Frontal cortex (tissue), 4 donors: ENCODE results near the gene EDIL3. TPM values are rescaled to one million over a fixed set of nuclear protein-coding genes. Genes with fewer than 3 reads are reported as not detected.

Experiments
- DNase-seq, 2 donors: peaks; one replicate each; pipeline ENCODE4 v3.0.0; 2012; ENCODE audit warnings: low spot score in 2 of 2
- FAIRE-seq: peaks from 2 replicates; lab custom pipeline; 2012; peaks lifted over from hg19 to GRCh38; lab: Jason Lieb, UNC
- total RNA-seq: library from RNA; depleted of rRNA; stranded (reverse); fragments of >200 nt; gene quantifications from one replicate; pipeline ENCODE4 v1.2.3, GENCODE V29; 2014
- donor health status: control.
- donor health status: control.
- donor health status: control.

Gene EDIL3
- total RNA-seq, 1 donor from 2014 or later = 59.1 TPM

DNA sequence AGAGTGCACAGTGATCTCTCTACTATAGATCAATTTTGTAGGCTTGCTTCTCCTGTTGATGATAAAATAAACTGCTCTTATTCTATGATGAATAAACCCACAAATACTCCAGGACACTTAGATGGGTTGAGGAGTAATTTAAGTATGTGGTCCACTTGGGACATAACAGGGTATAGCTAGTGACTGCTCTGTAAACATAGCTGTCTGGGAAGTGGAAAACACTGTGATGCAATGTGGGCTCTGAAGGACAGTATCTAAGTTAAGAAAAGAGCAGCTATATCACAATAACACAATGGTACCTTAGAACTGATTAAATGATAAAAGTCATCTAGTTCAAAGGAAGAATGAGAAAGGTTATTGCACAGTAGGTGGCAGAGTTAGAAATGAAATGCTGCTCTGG is 369.7 kb downstream of the EDIL3 start:
- no peak for FAIRE-seq
- no peak for DNase-seq

DNA sequence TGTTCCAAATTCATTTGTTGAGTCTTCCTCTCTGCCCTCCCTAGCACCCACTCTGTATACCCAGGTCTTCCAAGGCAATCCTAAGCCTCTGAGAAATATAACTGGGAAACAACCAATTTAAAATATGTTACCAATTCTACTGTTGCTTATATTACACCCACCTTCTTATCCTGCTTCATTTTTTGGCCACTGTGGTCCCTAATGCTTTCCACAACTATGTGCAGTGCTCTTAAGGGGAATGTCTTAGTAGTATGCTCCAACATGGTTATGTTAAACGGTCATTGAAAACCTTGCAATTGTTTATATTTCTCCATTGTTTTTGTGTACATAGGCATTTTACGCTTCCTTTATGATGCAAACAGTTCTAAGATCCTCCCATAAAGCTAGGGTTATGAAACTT is 390.9 kb downstream of the EDIL3 start:
- DNase-seq (no peak), FAIRE-seq (no peak)

DNA sequence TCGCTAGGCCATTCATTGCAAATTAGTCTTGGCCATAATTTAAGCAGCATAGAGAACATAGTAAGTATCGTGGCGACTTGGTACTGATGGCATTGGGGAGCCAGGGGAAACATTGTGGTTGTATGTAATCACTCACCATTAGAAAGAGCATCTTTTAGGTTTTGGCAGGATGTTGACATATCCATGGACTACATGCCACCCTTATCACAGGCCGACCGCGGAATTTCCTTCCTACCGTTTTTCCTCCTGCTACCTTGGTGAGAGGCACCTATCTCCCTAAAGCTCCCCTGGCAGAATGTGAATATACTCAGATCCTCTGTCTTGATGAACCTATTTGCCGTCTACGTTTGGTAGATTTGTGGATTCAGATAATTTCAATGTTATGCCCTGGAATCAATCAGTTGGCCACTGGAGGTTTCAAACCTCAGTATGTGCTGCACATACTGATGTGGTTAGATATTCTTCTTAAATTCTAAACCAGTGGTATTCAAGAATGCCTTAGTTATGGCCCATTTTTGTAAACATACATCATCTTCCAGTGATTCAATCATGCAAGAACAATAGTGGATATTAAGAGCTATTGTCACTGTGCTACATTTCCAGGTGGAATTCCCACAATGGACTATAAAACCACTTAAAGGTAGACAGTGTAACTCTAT is 393.0 kb downstream of the EDIL3 start:
- FAIRE-seq = no peak
- DNase-seq = no peak

DNA sequence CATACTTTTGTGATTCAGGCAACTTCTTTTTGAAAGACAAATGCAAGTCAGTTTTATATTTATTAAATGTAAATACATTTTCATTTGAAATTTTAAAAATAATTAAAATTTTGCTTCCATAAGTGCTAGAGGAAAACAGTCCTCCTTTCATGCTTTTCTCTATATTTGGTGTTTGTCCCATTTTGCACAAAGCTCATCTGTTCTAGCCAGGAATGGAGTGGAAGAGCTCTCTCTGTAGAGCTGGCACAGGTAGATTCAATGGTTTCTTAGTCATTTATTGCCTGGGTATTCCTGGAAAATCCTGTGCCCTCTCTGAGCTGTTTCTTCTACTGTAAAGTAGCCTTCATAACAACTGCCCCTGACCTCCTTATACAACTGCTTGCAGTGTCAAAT is 396.4 kb downstream of the EDIL3 start:
- FAIRE-seq (no peak), DNase-seq (no peak)

DNA sequence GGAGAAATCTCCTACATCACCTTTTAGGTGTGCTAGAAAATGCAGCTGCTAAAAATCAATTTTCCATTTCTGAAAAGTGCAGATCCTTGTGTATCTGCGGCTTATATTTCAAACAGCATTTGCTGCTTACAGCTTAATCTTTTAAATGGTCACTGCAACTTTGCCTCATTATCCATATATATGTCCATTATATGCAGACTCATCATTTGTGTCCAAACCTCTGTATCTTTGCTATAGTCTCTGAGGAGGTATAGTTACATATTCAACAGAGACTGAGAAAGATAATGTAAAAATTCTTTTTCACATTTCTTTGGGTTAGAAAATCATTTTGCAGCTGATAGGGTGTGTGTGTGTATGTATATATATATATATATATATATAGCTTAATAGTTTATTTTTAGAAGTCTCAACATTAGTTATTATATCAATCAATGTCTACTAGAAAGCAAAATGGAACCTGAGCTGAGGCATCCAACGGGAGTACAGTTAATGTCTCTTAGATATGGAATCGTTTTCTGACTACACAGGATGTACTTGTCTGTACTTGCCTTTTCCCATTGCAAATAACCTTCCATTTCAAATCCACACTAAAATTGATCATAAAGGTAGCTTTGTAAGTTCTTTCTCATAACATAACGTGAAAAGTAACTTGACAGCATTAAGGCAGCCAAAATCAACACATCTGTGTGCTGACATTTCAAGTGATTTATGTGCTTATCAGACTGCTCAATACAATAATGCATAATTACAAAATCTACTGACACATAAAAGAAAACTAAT is 397.0 kb downstream of the EDIL3 start:
- no peak for FAIRE-seq
- no peak for DNase-seq

DNA sequence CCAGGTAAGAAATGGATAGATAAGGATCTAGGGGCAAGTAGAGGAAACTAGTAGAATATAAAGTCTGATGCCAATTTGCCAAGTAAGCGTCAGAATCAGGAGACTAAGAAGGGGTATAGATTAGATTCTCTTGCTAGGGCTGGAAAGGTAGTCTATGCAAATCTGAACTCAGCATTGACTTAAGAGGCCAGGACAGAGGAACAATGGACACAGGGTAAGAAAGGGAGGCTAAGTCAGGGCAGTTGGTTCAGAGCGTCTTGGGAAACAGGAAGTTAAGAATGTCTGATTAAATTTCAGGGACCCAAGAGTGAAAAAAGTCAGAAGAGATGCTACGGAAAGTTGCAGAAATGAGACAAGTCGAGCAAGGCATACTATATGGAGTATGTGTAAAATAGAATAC is 400.8 kb downstream of the EDIL3 start:
- FAIRE-seq (no peak), DNase-seq (no peak)

DNA sequence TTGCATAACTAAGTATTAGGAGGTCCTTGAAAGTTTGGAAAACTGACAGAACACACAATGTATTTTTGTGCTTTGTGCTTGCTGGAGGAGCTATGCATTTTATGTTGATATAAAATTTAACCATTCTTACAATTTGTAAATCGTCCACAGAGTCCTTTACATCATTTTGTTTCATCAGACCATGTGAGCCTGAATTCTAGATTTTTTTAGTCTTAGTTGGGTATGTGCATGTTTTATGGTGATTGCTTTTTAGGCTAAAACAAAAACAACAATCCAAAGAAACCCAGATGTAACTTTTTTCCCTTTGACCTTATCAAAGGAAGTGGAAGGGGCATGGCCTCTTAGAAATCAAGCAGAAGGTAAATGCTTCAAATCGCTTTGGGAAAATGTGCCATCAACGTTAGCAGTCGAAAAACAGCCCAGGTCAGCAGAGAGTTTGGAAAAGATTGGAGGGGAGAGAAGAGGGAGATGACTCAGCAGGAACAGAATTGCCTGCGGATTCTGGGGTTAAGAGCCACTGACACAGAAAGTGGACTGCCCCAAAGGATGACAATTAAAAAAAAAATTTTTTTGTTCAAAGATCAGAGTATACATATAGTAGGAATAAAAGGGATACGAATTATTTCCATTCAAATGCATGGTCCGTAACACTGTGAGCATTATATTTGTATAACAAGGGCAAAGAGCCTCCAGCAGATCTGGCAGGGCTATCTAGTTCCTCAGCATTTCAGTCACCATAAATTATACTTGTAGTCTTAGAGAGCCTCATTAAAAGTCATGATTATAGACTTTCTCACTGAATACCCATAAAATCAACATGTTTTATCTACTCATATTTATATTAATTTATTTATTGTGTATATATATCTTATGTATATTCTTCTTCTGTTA is 410.5 kb downstream of the EDIL3 start:
- FAIRE-seq (no peak), DNase-seq (no peak)

DNA sequence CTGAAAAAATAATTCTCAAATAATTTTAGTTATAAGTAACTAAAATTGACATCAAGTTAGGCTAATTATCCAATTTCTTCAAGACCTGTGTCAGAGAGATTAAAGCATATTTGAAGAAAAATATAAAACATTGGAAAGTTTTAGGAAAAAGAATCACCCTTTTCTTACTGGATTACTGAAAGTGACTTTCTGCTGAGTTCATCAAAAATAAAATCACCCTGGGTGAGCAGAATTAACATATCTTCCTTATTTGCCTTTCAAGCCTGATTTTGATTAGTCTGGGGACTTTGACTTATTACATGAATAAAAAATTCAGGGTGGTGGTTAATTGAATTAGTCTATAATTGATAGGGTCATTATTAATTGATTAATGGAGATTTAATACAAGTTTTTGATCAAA is 411.8 kb downstream of the EDIL3 start:
- FAIRE-seq (no peak), DNase-seq (no peak)

DNA sequence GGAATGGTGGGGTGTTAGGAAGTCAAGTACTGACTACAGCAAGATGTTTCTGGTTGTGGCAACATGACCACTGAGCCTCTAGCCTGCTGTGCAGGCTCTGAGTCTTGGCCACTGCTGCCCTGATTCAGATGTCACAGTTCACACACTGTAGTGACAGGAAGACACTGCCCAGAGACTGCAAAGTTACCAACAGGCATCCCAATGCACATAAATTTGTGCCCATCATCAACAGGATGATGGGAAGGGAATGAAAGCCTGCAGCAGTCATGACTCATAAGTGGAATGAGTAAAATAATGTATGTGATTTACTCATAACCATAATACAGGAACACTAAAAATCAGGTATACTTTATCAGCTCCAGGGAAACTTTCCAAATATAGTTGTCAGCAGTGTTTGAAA is 412.4 kb downstream of the EDIL3 start:
- DNase-seq = no peak

DNA sequence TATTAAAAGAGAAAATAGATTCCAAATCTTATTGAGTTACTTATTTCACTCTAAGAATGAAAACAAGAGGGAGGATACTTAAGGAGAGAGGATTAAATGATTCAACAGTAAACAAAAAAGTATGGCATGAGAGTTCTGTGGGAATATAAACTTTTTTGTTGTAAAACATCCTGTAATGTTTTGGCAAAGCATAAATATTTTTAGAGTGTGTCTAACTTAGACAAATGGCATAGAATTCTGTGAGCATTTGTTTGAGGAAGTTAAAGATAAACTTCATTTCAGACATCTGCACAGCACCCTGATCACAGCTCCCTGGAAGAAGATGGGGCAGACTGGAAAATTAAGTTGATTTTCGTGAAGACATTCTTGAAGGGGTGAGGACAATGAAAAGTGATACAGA is 417.3 kb downstream of the EDIL3 start:
- FAIRE-seq = no peak
- no peak for DNase-seq

More for the DNA sequence above, 412.4 kb downstream of the EDIL3 start:
- no peak for FAIRE-seq

DNA sequence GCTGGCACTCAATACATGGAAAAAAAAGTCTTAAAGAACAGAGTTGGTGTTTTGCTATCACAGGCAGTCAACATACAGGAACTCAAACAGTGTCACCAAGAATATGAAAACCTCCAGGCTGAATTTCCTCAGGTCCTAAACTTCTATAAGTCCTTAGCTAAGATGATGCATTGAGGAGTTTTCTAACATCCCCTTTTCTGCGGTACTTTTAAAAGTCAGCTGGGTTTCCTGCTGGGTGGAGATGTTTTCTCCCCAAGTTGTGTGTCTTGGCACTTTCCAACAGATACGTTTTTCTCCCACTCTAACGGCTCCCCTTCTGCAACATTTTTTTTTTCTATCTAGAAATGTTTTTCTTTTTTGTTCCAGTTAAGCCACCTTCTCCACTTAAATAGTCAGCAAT is 419.2 kb downstream of the EDIL3 start:
- FAIRE-seq = no peak
- no peak for DNase-seq

DNA sequence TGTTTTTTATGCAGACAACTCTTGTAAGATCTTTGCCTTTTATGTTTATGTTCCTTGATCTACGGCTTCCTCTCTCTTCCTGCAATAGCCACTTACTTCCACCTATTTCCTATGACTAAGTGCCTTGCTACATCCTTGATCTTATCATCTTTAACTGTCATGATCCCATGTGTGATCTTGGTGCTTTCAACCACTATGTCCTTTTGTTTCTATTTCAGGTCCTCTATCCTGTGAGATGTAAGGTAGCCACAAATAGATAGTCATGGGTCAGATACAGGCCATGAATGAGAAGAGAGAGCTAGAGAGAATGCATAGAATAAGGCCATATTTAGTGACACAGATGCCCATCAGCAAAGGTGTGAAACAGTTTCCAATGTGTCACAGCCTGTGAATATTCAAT is 420.4 kb downstream of the EDIL3 start:
- no peak for FAIRE-seq
- no peak for DNase-seq

DNA sequence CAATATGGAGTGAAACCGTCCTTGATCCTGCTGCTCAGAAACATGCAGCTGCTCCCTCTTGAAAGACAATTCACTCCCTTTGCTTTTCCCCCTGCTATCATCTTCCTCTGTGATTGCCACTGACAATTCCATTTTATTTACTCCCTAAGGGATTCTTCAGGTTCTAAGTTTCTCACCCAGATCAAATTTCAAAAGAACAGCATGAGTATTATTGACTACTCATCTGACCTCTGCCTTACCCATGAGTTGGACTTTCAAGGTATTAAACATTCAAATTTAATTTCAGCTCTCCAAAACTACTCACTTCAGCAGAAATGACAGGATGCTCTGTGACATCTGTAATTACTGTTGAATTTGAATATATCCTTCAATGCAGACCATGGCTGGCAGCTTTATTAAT is 427.5 kb downstream of the EDIL3 start:
- no peak for FAIRE-seq
- no peak for DNase-seq

DNA sequence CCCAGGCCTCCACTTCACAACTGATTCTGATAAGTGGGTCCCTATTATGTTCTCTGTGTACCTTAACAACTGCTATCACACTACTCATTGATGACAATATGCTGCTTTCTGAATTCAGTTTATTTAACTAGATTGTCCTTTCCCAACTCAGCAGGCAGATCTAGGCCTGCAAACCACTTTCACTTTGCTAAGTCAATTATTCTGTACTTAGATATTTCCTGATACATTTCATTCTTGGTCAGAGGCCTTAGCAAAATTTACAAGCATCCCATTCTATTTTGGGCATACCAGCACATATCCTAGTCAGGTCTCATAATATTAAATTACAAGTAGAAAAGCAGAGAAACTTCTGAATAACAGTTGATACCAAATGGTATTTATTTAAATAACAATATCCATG is 428.3 kb downstream of the EDIL3 start:
- FAIRE-seq (no peak), DNase-seq (no peak)

DNA sequence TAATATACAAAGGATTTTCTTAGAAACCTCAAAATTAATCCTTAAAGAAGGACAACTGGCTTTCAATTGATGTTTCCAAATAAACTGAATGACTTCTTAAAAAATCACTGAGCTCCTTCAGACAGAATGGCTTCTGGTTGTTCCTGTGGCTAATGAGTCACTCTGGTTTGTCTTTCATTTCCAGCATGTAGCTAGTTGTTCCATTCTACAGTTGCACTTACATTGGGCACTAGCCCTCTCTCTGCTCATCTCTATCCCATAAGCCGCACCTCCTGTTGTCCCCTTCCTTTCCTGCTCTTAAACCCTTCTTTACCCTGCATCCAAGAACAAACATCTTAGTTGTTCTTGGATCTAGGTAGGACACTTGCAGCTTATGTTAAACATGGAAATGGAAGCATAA is 428.8 kb downstream of the EDIL3 start:
- DNase-seq = no peak
- FAIRE-seq = no peak

DNA sequence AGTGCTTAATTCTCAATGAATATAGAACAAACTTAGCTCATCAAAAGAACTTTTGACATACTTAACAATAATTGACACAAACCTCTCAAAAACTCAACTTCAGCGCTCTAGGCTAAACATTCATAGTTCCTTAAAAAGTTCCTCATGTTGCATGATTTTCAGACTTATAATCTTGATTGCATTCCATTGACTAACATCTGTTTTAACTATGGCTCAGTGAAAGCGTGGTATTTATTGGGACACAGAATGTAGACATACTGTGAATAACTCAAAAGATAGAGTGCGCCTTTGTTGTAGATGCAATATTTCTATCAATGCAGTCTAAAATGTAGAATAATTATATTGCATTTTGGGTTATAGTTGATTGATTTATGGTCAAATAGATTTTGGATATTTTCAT is 436.9 kb downstream of the EDIL3 start:
- FAIRE-seq = no peak
- no peak for DNase-seq

DNA sequence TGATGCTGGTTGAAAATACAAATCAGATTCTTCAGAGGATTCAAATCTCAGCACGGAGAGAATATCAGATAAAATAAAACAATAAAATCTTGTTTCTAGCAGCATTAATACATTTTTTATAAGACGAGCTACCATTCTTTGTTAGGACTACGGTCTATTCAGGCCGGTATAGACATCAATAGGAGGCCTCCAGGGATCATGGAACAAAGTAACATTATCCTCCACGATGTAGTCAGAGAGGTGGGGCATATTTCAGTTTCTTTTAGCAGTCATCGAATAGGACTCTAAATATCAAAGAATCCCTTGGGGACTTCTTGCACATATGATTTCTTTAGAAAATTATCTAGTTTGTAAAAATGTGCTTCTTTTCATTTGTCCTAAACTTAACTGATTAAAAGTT is 438.2 kb downstream of the EDIL3 start:
- FAIRE-seq = no peak
- no peak for DNase-seq

DNA sequence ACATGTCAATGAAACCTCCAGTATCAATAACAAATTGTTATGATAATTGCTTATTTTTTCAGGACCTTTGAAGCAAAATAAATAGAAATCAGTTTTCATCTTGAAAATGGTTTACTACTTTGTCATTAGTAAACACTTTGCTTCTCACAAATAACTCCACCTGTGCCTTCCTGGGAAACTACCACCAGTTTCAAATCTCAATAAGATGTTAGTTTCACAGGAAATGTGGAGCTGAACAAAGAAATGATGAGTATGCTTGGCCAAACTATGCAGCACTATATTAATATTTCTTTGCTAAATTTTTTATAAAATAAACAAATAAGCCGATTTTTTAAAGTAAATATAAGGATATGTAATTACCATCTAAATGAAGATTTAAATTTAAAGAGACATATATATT is 442.5 kb downstream of the EDIL3 start:
- FAIRE-seq = no peak

DNA sequence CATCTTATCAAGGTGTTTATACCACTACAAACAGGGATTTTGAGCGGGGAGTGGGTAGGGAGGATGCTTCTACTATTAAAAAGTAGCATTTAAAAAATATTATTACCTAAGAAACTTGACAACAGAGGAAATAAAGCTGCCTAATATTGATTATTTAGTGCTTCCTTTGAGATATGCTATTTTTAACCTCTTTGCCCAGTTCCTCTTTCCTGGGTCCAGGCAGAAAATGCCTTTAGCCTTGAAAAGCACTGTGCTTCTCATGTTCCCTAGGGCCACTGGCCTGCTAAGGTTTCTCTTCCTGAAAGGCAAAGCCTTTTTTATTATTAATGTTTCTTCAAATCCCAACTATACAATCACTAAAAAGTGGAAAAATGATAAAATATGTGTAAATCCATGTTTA is 446.8 kb downstream of the EDIL3 start:
- DNase-seq (no peak), FAIRE-seq (no peak)

More for the DNA sequence above, 442.5 kb downstream of the EDIL3 start:
- no peak for DNase-seq

DNA sequence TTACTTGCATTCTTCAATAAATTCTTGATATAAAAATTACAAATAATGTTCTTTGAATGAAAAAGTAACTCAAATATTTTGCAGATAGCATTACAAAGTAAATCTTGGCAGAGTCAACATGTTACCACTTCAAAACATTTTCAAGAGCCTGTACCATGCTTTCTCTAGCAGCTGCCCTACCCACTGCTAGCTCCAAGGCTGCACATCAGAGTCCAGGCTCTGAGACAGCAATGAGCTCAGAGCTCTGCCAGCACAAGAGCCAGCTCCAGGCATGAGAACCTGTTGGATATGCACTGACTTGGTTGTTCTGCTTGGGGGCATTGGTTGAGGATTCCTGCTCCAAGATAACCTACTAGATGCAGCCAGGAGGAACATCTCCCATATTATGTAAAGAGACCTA is 452.7 kb downstream of the EDIL3 start:
- no peak for FAIRE-seq

More for the DNA sequence above, 452.7 kb downstream of the EDIL3 start:
- no peak for DNase-seq
